K562 (cell line): ENCODE measurements around the gene CTSV. TPM values are rescaled to one million over a fixed set of nuclear protein-coding genes. Genes with fewer than 3 reads are reported as not detected.
"Not testable (repeated sequence)": the region's sequence is repeated elsewhere in the genome, so short reads cannot be mapped to it uniquely, and the experiment has no call there.

Experiments used
- ATAC-seq: fragments of 200-7000 bp; cut with Tn5 transposase; 3 replicates; pipeline ENCODE4 v1.9.1; 2020; ENCODE audit warnings: moderate library complexity
- BruUV-seq: library from RNA; stranded (reverse); fragments of 400-500 nt; replicated peaks from 2 replicates; lab custom pipeline; 2021; lab: Mats Ljungman, UMichigan
- CTCF ChIA-PET: fragments of 300-600 bp; formaldehyde crosslinking; extraction: SDS; loops from one replicate; lab custom pipeline; 2021; ENCODE audit warnings: low intra/inter-chr PET ratio; lab: Yijun Ruan, JAX
- POLR2A ChIA-PET: fragments of 300-600, 350-650 bp; sonication (Branson Sonifier 250); formaldehyde crosslinking; extraction: SDS; loops from one replicate; lab custom pipeline; 2021; ENCODE audit warnings: antibody characterized with exemption, inconsistent platforms; lab: Yijun Ruan, JAX
- DNase-seq, 4 experiments: peaks; one replicate each; pipeline versions ENCODE4 v3.0.0 to v3.0.0-alpha.2; 2011 to 2018; ENCODE audit warnings: low spot score in 3 of 4, mixed read lengths in 3 of 4; ENCODE audit errors: extremely low read depth in 1 of 4
- FAIRE-seq: peaks from 2 replicates; lab custom pipeline; 2011; peaks lifted over from hg19 to GRCh38; lab: Jason Lieb, UNC
- H2AFZ ChIP-seq: 2 replicates; pipeline ENCODE4 v1.6.0; 2011; ENCODE audit warnings: low read depth, low read length, control low read depth, inconsistent platforms
- H3K27ac ChIP-seq: fragments of 200-600 bp; 3 replicates; pipeline ENCODE4 v1.8.0; 2011; ENCODE audit warnings: low read depth, mild to moderate bottlenecking, control low read depth, inconsistent platforms, low read length, moderate library complexity, mixed read lengths; ENCODE audit errors: extremely low read depth
- H3K27me3 ChIP-seq, 2 experiments: fragments of 300-600 bp in 1 of 2; 2 replicates in 1 of 2; 3 replicates in 1 of 2; pipeline versions ENCODE4 v1.6.0 to v1.8.0; 2011; ENCODE audit warnings: inconsistent platforms in 2 of 2, low read length in 2 of 2, mild to moderate bottlenecking in 1 of 2, mixed read lengths in 1 of 2, moderate library complexity in 1 of 2; ENCODE audit not compliant: control insufficient read depth in 2 of 2, insufficient read depth in 2 of 2
- H3K36me3 ChIP-seq: fragments of 300-600 bp; 3 replicates; pipeline ENCODE4 v1.8.0; 2011; ENCODE audit warnings: mild to moderate bottlenecking, low read length, inconsistent platforms; ENCODE audit not compliant: control insufficient read depth, insufficient read depth
- H3K4me1 ChIP-seq, 2 experiments: fragments of 200-600 bp in 1 of 2; replicated peaks in 1 of 2; 2 replicates in 1 of 2; 3 replicates in 1 of 2; pipeline versions ENCODE4 v1.5.1 to v1.8.0; 2011; ENCODE audit warnings: inconsistent platforms in 2 of 2, low read length in 2 of 2, mild to moderate bottlenecking in 1 of 2, mixed read lengths in 1 of 2, moderate library complexity in 1 of 2; ENCODE audit not compliant: control insufficient read depth in 2 of 2, insufficient read depth in 2 of 2
- H3K4me2 ChIP-seq: 2 replicates; pipeline ENCODE4 v1.6.1; 2011; ENCODE audit warnings: low read length, control low read depth, inconsistent platforms, mixed read lengths; ENCODE audit not compliant: insufficient read depth
- H3K4me3 ChIP-seq: fragments of 200-600 bp; sonication (generic), shearing (Covaris generic); 2 replicates; pipeline ENCODE4 v1.5.1; 2016; ENCODE audit warnings: control low read depth, inconsistent platforms
- H3K79me2 ChIP-seq: fragments of 200-600 bp; 3 replicates; pipeline ENCODE4 v1.8.0; 2011; ENCODE audit warnings: low read length, inconsistent platforms; ENCODE audit not compliant: control insufficient read depth, insufficient read depth
- H3K9ac ChIP-seq, 2 experiments: 2 replicates each; pipeline versions ENCODE4 v1.6.0 to v1.6.1; 2011; ENCODE audit warnings: low read depth in 2 of 2, low read length in 2 of 2, control low read depth in 1 of 2, inconsistent platforms in 1 of 2, mild to moderate bottlenecking in 1 of 2, mixed read lengths in 1 of 2; ENCODE audit not compliant: insufficient read depth in 1 of 2
- H3K9me1 ChIP-seq: one replicate; pipeline ENCODE4 v1.6.0; 2011; ENCODE audit warnings: inconsistent platforms, mild to moderate bottlenecking, low read length, moderate library complexity; ENCODE audit not compliant: control insufficient read depth, insufficient read depth
- H3K9me3 ChIP-seq: replicated peaks from 2 replicates; pipeline ENCODE4 v1.5.1; 2011; ENCODE audit warnings: low read depth, low read length, inconsistent platforms; ENCODE audit not compliant: control insufficient read depth, insufficient read depth
- H4K20me1 ChIP-seq: replicated peaks from 2 replicates; pipeline ENCODE4 v1.6.1; 2011; ENCODE audit warnings: low read length, inconsistent platforms, mixed read lengths; ENCODE audit not compliant: control insufficient read depth, insufficient read depth
- BCOR ChIP-seq: fragments of 450-650 bp; IDR thresholded peaks from 2 replicates; pipeline ENCODE4 v1.6.1; 2016
- RBM25 ChIP-seq: fragments of 200-400 bp; formaldehyde crosslinking; IDR thresholded peaks from 2 replicates; pipeline ENCODE4 v1.6.1; 2018; ENCODE audit warnings: low read length, low read depth, moderate library complexity; ENCODE audit not compliant: severe bottlenecking
- WGBS: fragments of 100-300 bp; shearing (Covaris generic); methylation state at CpG from one replicate; pipeline ENCODE4 v1.1.6; 2016; ENCODE audit warnings: low coverage, mixed read lengths; ENCODE audit not compliant: insufficient coverage; ENCODE audit errors: missing lambda C conversion rate; 5-methylcytosine and 5-hydroxymethylcytosine counted together
- in situ Hi-C: fragments of 300-500 bp; cut with MboI; formaldehyde crosslinking; loops from 4 replicates; pipeline ENCODE4 v1.15.0; 2018; ENCODE audit warnings: inconsistent platforms, mixed read lengths
- intact Hi-C: fragments of 100-400 bp; cut with micrococcal nuclease; formaldehyde crosslinking; loops from 2 replicates; pipeline ENCODE4 v1.14.2; 2022
- polyA plus RNA-seq, 8 experiments: library from polyadenylated mRNA; depleted of rRNA in 4 of 8; stranded (reverse) in 5 of 8; unstranded in 3 of 8; fragments of >200 nt; fragmentation: Nextera tagmentation in 2 of 8; fragmentation: Illumina TruSeq in 1 of 8; extraction: Ambion mirVana in 2 of 8; extraction: Trizol in 1 of 8; gene quantifications; 2 replicates each; pipeline versions ENCODE4 v1.2.1 to v1.2.3, GENCODE V29; 2011 to 2014; ENCODE audit warnings: inconsistent platforms in 1 of 8, missing spikeins in 1 of 8
- total RNA-seq, 7 experiments: library from RNA; depleted of rRNA in 6 of 7; stranded (reverse); fragments of >200 nt in 6 of 7; fragmentation: Illumina TruSeq in 2 of 7; extraction: Trizol in 2 of 7; gene quantifications; 2 replicates each; pipeline versions ENCODE4 v1.2.1 to v1.2.3, GENCODE V29; 2011 to 2021; ENCODE audit warnings: low replicate concordance in 1 of 7
- TF ChIP-seq, protein P1 (sequence below): sonication (generic); formaldehyde crosslinking; IDR thresholded peaks from 2 replicates; pipeline ENCODE4 v1.8.1; 2023; ENCODE audit warnings: mild to moderate bottlenecking, missing genetic modification reagents

The CTSV gene
- total and polyA plus RNA-seq, 9 of the 15 experiments (the other 6 are each of a cell fraction or from before 2014, with no cell fraction given), result 0.06 to 0.39 (median 0.16) TPM; not detected in 3

DNA sequence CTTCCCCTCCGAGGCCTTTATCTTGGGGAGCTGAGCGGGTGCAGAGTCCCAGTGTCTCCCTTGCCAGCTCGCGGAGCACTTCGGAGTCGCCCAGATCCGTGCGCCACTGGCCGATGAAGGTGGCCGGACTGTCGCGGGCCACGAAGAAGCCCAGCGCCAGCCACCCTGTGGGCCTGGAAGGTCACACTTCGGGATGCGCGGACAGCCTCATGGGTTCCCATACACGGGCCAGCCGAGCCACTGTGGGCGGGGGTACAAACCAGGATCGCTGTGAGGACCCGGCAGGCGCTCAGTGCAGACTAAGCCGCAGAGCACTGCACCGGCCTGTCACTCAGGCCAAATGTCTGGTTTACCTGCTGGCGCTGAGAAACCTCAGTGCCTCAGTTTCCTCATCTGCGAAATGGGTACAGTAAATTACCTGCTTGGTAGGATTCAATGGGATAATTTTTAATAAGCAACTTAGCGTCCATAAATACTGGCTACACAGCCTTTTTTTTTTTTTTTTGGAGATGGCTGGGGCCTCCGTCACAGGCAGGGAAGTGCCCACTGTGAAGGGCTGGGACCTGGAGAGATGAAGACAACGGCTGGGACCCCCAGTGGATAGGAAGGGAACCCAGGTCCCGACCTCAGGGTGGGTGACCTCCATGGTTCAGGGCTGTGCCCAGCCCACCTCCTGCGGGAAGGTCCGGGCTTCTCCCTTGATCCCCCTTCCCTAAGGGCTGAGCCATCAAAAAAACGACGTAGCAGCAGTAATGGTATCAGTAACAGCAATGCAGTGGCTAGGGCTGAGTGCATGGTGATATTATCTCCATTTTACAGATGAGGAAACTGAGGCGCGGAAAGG lies 38.7 kb upstream of the CTSV start (continued):
- TF ChIP-seq RBM25 (peak; percentile 61), BCOR (0 out of 2 replicates have a peak, but pooled peaks have one; percentile 24)

DNA sequence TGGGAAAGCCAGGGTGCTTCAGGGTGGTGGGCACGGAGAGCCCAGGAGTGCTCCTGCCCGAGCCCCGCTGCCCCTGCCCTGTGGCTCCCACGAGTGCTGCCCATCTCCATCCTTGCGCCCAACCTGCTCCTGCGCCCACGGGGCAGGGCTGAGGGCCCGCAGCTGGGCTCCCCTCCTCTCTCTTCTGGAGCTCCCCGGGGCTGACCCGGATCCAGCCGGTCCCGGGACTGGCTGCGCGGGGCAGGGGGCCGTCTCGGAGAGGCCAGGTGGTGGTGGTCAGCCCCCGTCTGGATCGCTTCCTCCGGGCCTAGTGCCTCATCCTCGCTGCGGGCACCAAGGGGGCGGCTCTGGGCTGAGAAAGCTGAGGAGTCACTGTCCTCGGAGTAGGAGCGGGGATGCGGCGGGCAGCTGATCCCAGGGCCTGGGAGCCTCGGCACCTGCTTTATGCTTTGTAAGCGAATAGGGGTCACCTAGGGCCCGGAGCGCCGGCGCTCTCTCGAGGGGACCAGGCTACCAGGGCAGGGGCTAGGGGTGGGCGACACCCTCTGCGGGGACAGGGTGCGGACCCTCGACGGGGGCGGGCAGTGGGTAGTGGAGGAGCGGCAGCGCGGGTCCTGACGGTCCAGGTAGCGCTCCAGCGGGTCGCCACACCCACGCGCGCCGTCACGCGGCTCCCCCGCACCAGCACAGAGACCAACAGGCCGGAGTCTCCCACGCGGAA lies 37.9 kb upstream of the CTSV start:
- BruUV-seq, FAIRE-seq, H3K79me2 ChIP-seq, H3K9ac ChIP-seq, H2AFZ ChIP-seq, H3K4me1 ChIP-seq, H3K36me3 ChIP-seq, intact Hi-C loops, H3K9me1 ChIP-seq, ATAC-seq, DNase-seq, H4K20me1 ChIP-seq, in situ Hi-C loops, H3K27ac ChIP-seq, H3K4me3 ChIP-seq, CTCF ChIA-PET, H3K9me3 ChIP-seq, H3K4me2 ChIP-seq, POLR2A ChIA-PET: not testable (repeated sequence)
- 61% methylated on average over 10 of the region's 56 CpGs for WGBS
- TF ChIP-seq, protein P1, sequence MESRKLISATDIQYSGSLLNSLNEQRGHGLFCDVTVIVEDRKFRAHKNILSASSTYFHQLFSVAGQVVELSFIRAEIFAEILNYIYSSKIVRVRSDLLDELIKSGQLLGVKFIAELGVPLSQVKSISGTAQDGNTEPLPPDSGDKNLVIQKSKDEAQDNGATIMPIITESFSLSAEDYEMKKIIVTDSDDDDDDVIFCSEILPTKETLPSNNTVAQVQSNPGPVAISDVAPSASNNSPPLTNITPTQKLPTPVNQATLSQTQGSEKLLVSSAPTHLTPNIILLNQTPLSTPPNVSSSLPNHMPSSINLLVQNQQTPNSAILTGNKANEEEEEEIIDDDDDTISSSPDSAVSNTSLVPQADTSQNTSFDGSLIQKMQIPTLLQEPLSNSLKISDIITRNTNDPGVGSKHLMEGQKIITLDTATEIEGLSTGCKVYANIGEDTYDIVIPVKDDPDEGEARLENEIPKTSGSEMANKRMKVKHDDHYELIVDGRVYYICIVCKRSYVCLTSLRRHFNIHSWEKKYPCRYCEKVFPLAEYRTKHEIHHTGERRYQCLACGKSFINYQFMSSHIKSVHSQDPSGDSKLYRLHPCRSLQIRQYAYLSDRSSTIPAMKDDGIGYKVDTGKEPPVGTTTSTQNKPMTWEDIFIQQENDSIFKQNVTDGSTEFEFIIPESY, result peak; percentile 75
- H3K27me3 ChIP-seq, result peaks cover 3 to 16% of the 10 kb centered on the region in 2 experiments; a peak in 4 of 5 replicates
